ENCODE data around the gene MLKL.

Gene MLKL

DNA sequence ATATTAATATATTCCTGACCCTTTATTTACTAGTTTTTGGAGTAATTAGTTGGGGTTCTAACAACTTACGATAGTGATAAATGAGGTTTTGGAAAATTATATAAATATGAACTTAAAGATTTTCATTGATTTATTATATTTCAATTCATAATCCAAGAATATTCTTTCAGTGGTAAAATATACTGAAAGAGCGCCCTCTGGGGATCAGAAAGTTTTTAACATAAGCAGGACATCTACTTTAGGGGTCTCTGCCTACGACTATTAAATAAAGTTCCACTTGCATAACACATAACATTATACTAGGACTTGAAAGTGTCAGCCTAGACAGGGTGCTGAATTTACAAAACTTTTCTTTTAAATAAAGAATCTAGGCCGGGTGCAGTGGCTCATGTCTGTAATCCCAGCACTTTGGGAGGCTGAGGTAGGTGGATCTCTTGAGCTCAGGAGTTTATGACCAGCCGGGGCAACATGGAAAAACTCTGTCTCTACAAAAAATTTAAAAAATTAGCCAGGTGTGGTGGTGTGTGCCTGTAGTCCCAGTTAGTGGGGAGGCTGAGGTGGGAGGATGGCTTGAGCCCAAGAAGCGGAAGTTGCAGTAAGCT is 49.6 kb downstream of the MLKL start:
- no peak for DNase-seq (ENCODE audit: low read depth in 2 of 2)

DNA sequence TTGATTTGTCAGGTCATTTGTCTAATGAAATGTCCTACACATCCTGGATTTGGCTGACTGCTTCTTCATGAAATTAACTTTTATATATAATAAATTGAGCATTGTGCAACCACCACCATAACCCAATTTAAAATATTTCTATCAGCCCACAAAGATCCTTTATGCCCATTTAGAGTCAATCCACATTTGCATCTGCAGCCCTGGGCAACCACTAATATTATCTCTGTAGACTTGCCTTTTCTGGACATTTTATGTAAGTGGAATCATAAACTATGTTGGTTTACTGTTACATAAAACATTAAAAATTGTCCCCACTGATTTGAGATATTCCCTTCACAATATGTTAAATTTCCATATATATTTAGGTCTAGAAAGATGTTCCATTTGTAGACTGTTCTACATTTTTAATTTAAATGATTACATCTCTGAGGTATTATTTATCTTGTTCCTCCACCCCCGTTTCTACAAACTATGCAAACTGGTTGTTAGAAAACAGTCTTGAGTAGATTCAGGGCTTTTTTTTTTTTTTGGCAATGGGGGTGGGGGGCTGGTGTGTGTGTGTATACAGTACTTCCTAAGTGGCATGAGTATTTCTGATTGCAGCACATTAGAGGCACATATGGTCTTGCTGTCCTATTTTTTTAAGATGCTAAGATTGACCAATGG is 50.7 kb downstream of the MLKL start:
- DNase-seq (ENCODE audit: low read depth in 2 of 2), result no peak

DNA sequence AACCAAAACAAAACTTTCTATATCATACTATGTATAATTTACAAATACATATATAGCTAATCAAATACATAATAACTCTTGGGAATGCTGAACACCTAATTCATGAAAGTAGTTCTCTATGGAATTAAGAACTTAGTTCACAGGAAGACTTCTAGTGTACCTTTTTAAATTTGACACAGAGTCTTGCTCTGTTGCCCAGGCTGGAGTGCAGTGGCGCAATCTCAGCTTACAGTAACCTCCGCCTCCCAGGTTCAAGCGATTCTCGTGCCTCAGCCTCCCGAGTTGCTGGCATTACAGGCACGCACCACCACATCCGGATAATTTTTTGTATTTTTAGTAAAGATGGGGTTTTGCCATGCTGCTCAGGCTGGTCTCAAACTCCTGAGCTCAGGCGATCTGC is 58.7 kb downstream of the MLKL start:
- no peak for DNase-seq (ENCODE audit: low read depth in 2 of 2)

DNA sequence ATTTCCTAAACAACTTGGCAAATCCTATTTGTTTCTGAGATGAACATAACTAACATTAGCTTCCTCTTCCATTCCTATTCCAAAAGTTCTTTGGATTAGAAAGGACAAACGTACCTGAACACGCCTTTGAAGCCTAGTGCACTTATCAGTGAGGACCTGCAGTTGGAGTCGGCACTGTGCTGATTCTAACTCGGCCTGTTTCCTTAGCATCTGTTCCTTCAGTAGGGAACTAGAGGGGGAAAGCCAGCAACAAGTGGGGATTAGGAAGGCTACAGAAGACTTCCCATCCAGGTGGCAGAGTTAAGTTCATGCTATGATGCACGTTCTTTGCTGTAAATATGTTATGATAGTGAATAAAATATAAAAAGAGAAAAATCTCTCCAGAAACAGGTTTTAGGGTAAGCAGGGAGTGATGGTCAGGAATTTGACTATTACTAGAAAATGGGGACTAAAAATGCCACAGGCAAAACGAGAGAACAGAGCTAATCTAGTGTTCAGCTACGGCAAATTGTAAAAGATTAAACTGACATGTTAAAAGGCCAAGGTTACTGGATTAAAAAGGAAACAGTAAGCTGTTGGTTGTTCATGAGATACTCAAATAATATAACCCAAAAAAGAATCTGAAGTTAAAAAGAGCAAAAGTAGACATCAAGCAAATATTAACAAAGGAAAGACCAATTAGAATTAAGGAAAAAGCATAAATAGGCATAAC is 62.8 kb downstream of the MLKL start:
- DNase-seq (ENCODE audit: low read depth in 2 of 2), result no peak

DNA sequence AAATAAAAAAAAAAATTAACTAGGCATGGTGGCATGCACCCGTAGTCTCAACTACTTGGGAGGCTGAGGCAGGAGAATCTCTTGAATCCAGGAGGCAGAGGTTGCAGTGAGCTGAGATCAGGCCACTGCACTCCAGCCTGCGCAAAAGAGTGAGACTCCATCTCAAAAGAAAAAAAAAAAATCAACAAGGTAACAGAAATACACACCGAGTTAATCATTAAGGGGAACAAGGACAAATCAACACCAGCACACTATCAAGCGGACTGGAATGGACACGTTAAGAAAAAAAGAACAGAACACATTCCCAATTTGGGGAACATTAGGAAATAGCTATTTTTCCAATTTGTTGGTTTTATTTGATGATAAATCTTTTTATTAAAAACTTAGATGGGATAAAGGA is 65.4 kb downstream of the MLKL start:
- no peak for DNase-seq (ENCODE audit: low read depth in 2 of 2)

DNA sequence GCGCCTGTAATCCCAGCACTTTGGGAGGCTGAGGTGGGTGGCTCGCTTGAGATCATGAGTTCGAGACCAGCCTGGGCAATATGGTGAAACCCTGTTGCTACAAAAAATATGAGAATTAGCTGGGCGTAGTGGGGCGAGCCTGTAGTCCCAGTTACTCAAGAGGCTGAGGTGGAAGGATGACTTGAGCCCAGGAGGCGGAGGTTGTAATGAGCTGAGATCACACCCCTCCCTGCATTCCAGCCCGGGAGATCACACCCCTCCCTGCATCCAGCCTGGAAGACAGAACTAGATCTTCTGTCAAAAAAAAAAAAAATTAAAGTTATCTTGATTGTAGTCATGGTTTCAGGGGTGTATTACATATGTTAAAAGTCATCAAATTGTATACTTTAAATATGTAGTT is 67.0 kb downstream of the MLKL start:
- no peak for DNase-seq (ENCODE audit: low read depth in 2 of 2)

DNA sequence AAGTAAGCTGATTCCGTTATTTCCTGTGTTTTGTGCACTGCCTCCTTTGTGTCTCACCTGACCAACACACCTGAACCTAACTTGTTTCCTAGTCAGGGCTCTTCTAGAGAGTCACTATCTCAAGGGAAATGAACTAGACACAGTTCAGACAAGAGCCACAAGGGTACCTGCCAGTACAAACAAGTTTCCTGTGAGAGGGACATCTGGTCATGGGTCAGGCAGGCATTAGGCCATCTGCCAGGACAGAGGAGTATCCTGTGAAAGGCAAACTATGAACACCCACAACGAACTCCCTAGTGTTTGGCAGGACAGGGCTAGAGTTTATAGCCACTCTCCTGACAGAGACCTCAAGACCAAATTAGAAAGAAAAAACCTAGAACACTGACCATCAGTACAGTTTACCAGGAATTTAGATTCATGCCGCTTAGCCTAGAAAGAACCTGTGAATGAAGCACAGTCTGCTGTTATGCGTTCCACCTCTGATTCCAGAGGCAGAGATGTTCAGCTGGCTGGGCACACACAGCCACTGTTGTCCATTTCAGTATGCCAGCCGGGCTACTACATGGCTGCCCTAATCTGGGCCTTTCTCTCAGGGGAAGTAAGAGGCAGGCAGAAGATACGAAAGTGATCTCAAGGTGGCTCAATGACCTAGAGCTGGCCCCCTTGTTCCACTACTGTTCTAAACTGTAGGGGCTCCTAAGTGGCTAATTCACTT is 73.0 kb downstream of the MLKL start:
- DNase-seq (ENCODE audit: low read depth in 2 of 2), result no peak

DNA sequence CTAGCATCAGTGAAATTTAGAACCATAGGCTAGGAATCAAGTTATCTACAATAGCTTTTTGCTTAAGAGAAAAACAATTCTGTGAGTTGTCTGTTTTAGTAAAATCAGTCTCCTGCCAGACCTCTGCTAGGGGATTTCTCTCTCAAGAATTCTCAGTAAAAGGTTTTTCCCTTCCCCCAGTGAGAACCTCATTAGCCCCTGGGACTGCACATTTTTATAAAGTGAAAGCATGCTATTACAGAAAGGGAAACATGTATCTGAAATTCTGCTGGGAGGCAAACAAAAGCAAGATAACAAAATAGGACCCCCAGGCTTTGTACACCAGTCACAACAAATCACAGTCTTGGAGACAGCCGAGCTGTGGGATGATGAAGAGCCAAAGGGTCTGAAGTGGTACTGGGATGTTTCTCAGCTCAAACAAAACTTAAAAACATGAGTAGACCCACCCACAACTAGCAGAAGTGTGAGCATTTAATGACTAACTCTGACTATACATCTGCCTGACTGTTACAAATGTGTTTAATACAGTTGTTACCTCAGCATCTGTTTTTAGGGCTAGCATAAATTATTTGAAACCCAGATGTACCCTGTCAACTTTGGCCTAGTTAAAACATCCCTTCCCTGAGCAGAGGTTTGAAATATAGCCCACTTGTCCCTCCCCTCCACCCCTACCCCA is 73.8 kb downstream of the MLKL start:
- no peak for DNase-seq (ENCODE audit: low read depth in 2 of 2)

DNA sequence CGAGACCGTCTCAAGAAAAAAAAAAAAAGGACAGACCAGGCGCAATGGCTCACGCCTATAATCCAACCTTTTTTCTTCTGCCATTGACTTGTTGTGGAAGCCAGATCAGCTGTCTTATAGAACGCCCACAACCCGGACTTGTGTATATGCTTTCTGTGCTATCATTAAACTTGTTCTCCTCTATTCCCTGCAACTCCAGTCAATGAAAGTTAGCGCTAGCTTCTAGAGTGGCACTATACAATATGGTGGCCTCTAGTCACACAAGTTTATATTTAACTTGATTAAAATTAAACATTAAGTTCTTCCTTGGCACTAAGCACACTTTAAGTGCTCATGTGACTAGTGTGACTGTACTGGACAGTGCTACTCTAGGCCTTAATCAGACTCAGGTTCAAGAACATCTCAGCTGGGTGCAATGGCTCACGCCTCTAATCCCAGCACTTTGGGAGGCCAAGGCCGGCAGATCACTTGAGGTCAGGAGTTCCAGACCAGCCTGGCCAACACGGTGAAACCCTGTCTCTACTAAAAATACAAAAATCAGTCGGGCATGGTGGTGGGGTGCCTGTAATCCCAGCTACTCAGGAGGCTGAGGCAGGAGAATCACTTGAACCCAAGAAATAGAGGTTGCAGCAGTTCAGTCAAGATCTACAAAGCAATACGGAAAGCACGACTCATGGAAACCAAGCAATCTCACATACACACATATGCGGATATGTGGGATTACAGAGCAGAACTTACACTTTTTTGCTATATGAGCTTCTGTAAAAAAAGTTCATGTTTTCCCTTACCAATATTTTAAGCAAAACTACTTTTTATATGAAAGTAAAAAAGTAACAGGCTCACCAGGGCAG is 74.9 kb downstream of the MLKL start:
- no peak for DNase-seq (ENCODE audit: low read depth in 2 of 2)

DNA sequence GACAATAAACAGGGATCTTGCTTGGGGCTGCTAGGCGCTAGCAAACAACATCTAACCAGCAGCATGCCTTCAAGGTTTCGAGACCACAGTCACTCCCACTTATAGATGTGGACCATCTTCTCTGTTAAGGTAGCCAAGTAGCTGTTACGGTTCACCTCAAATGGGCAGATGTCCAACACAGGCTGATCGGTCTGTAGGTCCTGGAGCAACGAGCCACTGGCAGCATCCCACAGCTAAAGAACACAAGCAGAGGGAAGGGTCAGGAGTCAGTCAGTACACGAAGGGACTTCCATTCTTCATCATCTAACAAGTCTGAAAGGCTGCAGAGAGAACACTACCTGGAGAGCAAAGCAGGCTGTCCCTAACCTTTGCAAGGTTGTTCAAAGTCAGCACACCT is 76.8 kb downstream of the MLKL start:
- DNase-seq (ENCODE audit: low read depth in 2 of 2), result no peak

DNA sequence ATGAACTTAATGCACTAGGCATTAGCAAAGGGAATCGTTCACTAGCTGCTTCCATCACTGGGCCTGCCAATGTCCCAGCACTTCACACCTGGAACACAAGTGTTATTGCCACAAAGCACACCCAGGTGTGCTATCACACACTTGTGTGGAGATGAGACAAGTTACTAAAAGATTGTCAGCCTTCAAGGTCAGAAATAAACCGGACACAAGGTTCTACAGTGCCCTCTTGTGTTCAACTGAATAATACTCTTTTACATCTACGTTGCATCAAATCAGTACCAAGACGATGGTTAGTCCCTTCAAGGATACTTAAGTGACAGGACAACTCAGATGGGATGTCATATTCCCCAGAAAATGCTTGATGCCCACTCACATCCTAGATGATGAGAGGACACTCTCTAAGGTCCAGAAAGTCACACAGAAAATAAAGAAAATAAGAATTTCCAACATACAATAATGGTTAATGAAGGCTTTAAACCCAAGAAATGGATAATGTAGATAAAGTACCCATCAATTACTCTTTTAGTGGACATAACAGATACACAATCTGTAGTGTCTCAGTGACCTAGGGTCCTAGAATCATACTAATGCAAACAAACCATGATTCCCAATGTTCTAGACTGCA is 77.3 kb downstream of the MLKL start:
- DNase-seq (ENCODE audit: low read depth in 2 of 2), result no peak

DNA sequence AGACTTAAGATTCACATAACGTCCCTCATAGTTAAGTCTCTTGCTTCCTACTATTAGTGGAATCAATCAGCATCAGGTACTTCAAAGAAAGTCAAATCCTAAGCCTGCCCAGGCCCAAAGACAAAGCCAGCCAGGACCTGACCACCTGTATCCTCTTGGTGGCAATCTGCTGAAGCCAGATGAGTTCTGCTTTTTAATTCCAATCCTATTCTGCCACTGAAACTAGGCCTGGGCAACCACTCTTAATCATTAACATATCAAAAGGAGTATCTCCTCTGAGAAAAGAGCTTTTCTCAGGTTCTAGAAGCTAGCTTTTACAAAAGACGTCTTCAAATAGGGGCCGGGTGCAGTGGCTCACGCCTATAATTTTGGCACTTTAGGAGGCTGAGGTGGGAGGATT is 78.7 kb downstream of the MLKL start:
- DNase-seq (ENCODE audit: low read depth in 2 of 2), result no peak
